VCaP (cell line): ENCODE data around the gene C1QTNF9.
"Not testable (repeated sequence)": the region's sequence is repeated elsewhere in the genome, so short reads cannot be mapped to it uniquely, and the experiment has no call there.

Source experiments
- H3K27ac ChIP-seq: fragments of 450-650 bp; 2 replicates; pipeline ENCODE4 v1.5.1; 2017
- TF ChIP-seq, protein P1 (sequence below): fragments of 450-650 bp; conservative IDR thresholded peaks from 2 replicates; pipeline ENCODE4 v1.5.1; 2017; ENCODE audit warnings: mild to moderate bottlenecking, moderate library complexity

C1QTNF9 gene, protein sequence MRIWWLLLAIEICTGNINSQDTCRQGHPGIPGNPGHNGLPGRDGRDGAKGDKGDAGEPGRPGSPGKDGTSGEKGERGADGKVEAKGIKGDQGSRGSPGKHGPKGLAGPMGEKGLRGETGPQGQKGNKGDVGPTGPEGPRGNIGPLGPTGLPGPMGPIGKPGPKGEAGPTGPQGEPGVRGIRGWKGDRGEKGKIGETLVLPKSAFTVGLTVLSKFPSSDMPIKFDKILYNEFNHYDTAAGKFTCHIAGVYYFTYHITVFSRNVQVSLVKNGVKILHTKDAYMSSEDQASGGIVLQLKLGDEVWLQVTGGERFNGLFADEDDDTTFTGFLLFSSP

DNA sequence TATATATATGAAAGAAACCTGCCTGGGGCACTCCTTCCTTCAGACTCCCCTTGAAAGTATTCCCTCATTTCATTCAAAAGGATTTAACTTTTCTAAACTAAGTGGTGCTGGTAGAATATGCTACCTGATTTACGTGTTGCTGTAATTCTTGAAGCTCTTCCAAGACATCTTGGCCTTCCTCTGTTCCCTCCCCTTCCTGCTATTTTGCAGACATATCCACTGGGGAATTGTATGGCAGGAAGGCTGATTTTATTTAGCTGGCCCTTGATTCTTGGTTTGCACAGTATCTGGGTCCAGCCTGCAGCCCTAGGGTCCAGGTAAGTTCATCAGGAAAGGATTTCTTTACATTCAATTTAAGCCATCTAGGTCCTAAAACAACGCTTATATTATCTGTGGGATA lies at the start of gene C1QTNF9:
Gene C1QTNF9 (plus strand): TSS at position 281 of the 400 bp plus-strand sequence. CDS start 6,424 bp downstream, outside the sequence.
- H3K27ac ChIP-seq: not testable (repeated sequence)

GRCh38 chr13:24261566-24261965 lies 47.8 kb upstream of the C1QTNF9 start:
- TF ChIP-seq, protein P1, sequence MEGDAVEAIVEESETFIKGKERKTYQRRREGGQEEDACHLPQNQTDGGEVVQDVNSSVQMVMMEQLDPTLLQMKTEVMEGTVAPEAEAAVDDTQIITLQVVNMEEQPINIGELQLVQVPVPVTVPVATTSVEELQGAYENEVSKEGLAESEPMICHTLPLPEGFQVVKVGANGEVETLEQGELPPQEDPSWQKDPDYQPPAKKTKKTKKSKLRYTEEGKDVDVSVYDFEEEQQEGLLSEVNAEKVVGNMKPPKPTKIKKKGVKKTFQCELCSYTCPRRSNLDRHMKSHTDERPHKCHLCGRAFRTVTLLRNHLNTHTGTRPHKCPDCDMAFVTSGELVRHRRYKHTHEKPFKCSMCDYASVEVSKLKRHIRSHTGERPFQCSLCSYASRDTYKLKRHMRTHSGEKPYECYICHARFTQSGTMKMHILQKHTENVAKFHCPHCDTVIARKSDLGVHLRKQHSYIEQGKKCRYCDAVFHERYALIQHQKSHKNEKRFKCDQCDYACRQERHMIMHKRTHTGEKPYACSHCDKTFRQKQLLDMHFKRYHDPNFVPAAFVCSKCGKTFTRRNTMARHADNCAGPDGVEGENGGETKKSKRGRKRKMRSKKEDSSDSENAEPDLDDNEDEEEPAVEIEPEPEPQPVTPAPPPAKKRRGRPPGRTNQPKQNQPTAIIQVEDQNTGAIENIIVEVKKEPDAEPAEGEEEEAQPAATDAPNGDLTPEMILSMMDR: no peak

DNA sequence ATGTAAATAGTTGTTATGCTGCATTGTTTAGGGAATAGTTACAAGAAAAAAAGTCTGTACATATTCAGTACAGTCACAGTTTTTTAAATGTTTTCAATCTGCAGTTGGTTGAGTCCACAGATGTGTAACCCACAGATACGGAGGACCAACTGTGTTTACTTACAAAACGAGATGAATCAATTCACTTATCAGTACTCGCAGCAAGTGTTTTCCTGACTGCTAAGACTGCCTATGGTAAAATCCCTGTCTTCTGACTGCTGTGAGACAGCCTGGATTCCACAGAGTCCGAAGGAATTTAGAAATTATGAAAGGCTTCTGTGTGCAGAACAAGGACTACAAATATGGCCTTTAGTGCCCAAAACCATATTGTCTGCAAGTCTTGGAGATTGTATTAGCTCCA lies 45.7 kb upstream of the C1QTNF9 start:
- TF ChIP-seq, protein P1: no peak
- H3K27ac ChIP-seq: no peak overlapping the region

More at GRCh38 chr13:24261566-24261965, 47.8 kb upstream of the C1QTNF9 start:
- no peak overlapping the region for H3K27ac ChIP-seq

- H3K27ac ChIP-seq: no peak overlapping the region
- TF ChIP-seq, protein P1: no peak
Observed at GRCh38 chr13:24264976-24265375, 44.4 kb upstream of the C1QTNF9 start.

DNA sequence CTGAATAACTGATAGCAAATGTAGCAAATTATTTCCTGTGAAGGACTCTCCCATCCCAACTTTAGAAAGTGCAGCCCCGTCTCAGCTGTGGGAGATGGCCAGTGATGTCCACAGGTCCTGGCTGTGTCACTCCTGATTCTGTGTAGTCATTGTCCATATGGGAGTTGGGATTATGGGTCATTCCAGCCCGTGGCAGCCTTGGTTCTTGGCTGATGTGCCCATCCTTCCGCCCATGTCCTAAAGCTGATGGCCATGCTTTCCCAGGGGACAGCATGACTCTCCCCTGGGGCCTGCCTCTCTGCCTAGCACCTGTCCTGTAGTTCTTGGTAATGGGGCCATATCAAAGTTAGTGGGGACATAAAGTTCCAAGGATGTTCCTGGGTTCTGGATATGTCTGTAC lies 43.9 kb upstream of the C1QTNF9 start:
- no peak overlapping the region for H3K27ac ChIP-seq
- TF ChIP-seq, protein P1: no peak

DNA sequence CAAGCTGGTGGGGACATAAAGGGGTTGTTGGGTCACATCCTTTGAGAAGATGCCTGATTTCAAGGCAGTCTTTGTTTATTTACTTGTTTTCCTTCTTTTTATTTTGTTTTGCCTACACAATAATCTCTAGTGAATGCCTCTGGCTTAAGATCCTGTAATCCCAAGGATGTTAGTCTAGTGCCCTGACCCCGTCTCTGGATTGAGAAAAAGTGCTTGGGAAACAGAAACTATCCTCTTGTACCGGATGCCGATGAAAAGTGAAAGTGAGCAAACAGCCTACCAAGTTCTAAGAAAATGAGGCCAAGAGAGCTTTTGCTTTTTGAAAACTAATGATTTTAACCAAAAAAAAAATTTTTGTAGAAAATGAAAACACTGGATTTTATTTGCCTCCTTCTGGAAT lies 42.1 kb upstream of the C1QTNF9 start:
- TF ChIP-seq, protein P1: no peak
- no peak overlapping the region for H3K27ac ChIP-seq

- no peak overlapping the region for H3K27ac ChIP-seq
Observed at GRCh38 chr13:24267801-24268200, 41.6 kb upstream of the C1QTNF9 start.

GRCh38 chr13:24269821-24270220 lies 39.6 kb upstream of the C1QTNF9 start:
- H3K27ac ChIP-seq: no peak overlapping the region
- TF ChIP-seq, protein P1: no peak

More at GRCh38 chr13:24267801-24268200, 41.6 kb upstream of the C1QTNF9 start:
- TF ChIP-seq, protein P1: no peak
